Measurements from ENCODE around the gene MRPL1. TPM values are rescaled to one million over a fixed set of nuclear protein-coding genes. Genes with fewer than 3 reads are reported as not detected.

The MRPL1 gene
- total RNA-seq, 1 donor = 23.2 TPM

DNA sequence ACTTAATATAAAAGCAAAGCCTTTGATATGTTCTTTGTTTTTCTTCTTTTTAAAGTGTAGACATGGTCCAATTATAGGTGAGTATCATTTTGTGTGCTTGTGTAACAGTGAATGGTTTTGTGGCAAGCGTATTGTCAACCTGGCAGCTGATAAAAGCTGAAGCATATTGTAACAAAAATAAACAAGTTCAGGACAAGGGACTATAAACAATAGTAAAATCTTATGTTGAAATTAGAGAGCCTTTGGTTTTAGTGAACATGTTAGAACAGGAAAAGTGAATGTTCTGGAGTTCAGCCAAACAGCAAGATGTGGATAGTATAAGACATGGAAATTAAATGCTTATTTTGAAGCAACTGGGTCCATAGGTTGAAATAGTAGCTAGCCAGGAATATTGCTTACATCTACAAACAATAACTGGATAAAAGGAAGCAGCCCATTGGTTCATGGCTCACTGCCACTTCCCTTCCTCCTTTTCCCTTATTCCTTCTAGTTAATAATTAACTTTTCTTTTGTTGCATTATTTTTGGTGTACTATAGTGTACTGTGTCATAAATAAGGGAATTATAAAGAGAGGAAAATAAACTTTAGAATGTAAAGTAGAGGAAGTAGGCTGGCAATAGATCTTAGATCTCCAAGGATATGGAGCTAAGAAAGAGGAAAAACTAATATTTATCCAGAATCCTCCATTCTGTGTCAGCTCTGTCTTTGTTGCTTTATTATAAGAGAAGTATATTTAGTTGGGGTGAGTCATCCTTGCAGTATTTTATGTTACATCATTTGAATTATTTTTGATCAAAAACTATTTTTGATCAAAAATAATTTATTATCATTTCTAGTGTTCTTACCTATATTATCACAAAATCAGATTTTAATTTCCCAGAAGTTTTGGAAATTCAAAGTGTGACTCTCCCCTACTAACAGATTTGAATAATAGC lies 65.6 kb downstream of the MRPL1 start:
- H3K4me2 ChIP-seq (ENCODE audit: insufficient read depth, low read length) = no peak overlapping the region
- TF ChIP-seq, protein P1, sequence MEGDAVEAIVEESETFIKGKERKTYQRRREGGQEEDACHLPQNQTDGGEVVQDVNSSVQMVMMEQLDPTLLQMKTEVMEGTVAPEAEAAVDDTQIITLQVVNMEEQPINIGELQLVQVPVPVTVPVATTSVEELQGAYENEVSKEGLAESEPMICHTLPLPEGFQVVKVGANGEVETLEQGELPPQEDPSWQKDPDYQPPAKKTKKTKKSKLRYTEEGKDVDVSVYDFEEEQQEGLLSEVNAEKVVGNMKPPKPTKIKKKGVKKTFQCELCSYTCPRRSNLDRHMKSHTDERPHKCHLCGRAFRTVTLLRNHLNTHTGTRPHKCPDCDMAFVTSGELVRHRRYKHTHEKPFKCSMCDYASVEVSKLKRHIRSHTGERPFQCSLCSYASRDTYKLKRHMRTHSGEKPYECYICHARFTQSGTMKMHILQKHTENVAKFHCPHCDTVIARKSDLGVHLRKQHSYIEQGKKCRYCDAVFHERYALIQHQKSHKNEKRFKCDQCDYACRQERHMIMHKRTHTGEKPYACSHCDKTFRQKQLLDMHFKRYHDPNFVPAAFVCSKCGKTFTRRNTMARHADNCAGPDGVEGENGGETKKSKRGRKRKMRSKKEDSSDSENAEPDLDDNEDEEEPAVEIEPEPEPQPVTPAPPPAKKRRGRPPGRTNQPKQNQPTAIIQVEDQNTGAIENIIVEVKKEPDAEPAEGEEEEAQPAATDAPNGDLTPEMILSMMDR (IDR thresholded peaks at IDR 0.05; ENCODE audit: extremely low read depth, low read depth, low read length) = no peak
- H3K4me1 ChIP-seq (ENCODE audit: insufficient read depth, low read length) = peaks cover 19% of the 10 kb centered on the region
- peaks cover 4% of the 10 kb centered on the region for H3K36me3 ChIP-seq (ENCODE audit: insufficient read depth, low read length)
- H3K9me3 ChIP-seq (ENCODE audit: low read depth, low read length) = no peaks in the 10 kb centered on the region
- H4K20me1 ChIP-seq (ENCODE audit: insufficient read depth, low read length) = no peaks in the 10 kb centered on the region
- H3K79me2 ChIP-seq (ENCODE audit: insufficient read depth, low read length) = no peaks in the 10 kb centered on the region
- H2AFZ ChIP-seq (ENCODE audit: low read length) = no peak overlapping the region
- no peaks in the 10 kb centered on the region for H3K27me3 ChIP-seq (ENCODE audit: insufficient read depth, low read length)
- H3K4me3 ChIP-seq (ENCODE audit: insufficient read depth, low read length) = no peak overlapping the region
- H3K27ac ChIP-seq (ENCODE audit: low read depth, low read length) = peak overlapping the region; percentile 23
- DNase-seq (ENCODE audit: insufficient read length, low spot score, missing footprints) = no peak

DNA sequence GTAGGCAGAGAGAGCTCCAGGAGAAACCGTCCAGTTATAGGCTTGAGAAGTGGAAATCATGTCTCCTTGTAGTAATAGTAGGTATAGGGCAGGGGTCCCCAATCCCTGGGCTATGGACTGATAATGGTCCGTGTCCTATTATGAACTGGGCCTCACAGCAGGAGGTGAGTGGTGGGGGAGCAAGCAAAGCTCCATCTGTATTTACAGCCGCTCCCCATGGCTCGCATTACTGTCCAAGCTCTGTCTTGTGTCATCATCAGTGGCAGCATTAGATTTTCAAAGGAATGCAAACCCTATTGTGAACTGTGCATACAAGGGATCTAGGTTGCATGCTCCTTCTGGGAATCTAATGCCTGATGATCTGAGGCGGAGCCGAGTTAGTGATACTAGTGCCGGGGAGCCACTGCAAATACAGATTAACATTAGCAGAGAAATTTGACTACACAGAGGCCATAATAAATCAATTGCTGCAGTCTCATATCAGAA lies 67.6 kb downstream of the MRPL1 start:
- no peak overlapping the region for H3K4me2 ChIP-seq (ENCODE audit: insufficient read depth, low read length)
- TF ChIP-seq, protein P1 (IDR thresholded peaks at IDR 0.05; ENCODE audit: extremely low read depth, low read depth, low read length) = no peak
- H3K79me2 ChIP-seq (ENCODE audit: insufficient read depth, low read length) = no peaks in the 10 kb centered on the region
- H3K4me3 ChIP-seq (ENCODE audit: insufficient read depth, low read length) = no peak overlapping the region
- no peak overlapping the region for H2AFZ ChIP-seq (ENCODE audit: low read length)
- H3K9me3 ChIP-seq (ENCODE audit: low read depth, low read length) = no peaks in the 10 kb centered on the region
- no peak for DNase-seq (ENCODE audit: insufficient read length, low spot score, missing footprints)
- no peak overlapping the region for H3K27ac ChIP-seq (ENCODE audit: low read depth, low read length)
- H3K4me1 ChIP-seq (ENCODE audit: insufficient read depth, low read length) = peaks cover 19% of the 10 kb centered on the region
- no peaks in the 10 kb centered on the region for H4K20me1 ChIP-seq (ENCODE audit: insufficient read depth, low read length)
- no peaks in the 10 kb centered on the region for H3K27me3 ChIP-seq (ENCODE audit: insufficient read depth, low read length)
- peaks cover 4% of the 10 kb centered on the region for H3K36me3 ChIP-seq (ENCODE audit: insufficient read depth, low read length)

GRCh38 chr4:77930876-77931275 lies 68.2 kb downstream of the MRPL1 start:
- peaks cover 19% of the 10 kb centered on the region for H3K4me1 ChIP-seq (ENCODE audit: insufficient read depth, low read length)

More at GRCh38 chr4:77930876-77931275, 68.2 kb downstream of the MRPL1 start:
- Histone ChIP-seq H3K9me3 (ENCODE audit: low read depth, low read length) (no peaks in the 10 kb centered on the region), H3K27ac (ENCODE audit: low read depth, low read length) (peak overlapping the region; percentile 31), H3K4me3 (ENCODE audit: insufficient read depth, low read length) (no peak overlapping the region), H3K27me3 (ENCODE audit: insufficient read depth, low read length) (no peaks in the 10 kb centered on the region), H3K79me2 (ENCODE audit: insufficient read depth, low read length) (no peaks in the 10 kb centered on the region), H3K4me2 (ENCODE audit: insufficient read depth, low read length) (no peak overlapping the region), H2AFZ (ENCODE audit: low read length) (no peak overlapping the region), H3K36me3 (ENCODE audit: insufficient read depth, low read length) (peaks cover 4% of the 10 kb centered on the region), H4K20me1 (ENCODE audit: insufficient read depth, low read length) (no peaks in the 10 kb centered on the region)
- TF ChIP-seq, protein P1 (IDR thresholded peaks at IDR 0.05; ENCODE audit: extremely low read depth, low read depth, low read length) = no peak
- no peak for DNase-seq (ENCODE audit: insufficient read length, low spot score, missing footprints)

All from osteoblast (primary cell).